ENCODE results near the gene SLF1. TPM values are rescaled to one million over a fixed set of nuclear protein-coding genes. Genes with fewer than 3 reads are reported as not detected.

SLF1 gene
- 4.6 and 5.9 TPM in 2 replicates for total RNA-seq

DNA sequence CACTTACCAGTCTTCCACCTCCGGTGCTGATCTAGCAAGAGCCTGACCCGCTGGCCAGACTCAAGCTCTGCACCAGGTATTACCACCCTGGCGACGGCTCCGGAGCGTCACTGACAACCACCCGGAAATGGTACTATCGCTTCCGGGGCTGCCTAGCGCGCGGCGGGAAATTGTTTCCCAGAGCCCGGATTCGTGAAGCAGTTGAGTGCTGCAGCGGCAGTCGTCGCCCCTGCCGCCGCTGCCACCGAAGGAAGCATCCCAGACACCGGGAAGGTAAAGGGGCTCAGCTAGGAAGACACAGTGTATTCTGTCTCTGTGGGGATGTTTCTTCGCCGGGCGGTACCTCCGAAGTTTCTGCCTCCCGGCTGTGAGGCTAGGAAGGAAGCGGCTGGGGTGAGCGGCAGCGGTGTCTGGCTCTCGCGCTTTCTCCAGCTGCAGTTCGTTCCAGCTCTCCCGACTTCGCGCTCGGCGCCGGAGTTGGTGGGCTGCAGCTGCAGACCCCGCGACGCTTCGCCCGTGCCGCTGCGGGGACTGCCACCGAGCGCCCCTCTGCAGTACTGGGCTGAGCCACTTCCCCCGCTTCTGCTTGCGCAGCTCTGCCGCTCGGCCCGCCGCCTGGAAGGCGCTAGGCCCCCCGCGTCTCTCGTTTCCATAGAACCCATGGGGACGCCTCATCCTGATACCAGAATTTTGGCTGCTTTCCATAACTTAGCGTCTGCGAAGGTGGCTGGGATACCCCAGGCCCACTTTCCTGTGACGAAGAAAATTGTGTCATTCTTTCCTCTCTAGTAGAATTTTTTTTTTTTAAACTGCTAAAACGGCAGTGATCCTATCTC, at the start of gene SLF1, which contains the start of gene KIAA0825:
SLF1 (plus strand) TSS at position 177 of the 836 bp plus-strand sequence. CDS start 10,142 bp downstream, outside the sequence.
KIAA0825 (minus strand) TSS at position 112 of the 836 bp plus-strand sequence. CDS start 81,478 bp downstream, outside the sequence.

Other genes with a start within 250 kb of the SLF1 start
- 1.0 and 1.9 TPM in 2 replicates for gene KIAA0825, start 65 bp upstream of the SLF1 start, total RNA-seq

Data from endothelial cell of coronary artery (primary cell).